Measurements from ENCODE around the gene NDUFB7.

Gene NDUFB7

GRCh38 chr19:14559916-14560775 is 11.7 kb downstream of the NDUFB7 start:
- no peak for DNase-seq (ENCODE audit: extremely low spot score)
- TF ChIP-seq CTCF (IDR thresholded peaks at IDR 0.05; ENCODE audit: control extremely low read depth, extremely low read depth, low read depth, missing control alignments), result no peak
- ChIA-PET POLR2A (no interaction called here), CTCF (interaction anchor here (1.0 to 4.9 kb wide), 3 partner anchors 13 to 126 kb away, joined by 3 to 18 read pairs (median 7); no protein-coding TSS in a partner anchor)

GRCh38 chr19:14558370-14559066 is 13.3 kb downstream of the NDUFB7 start:
- no peak for TF ChIP-seq CTCF (IDR thresholded peaks at IDR 0.05; ENCODE audit: control extremely low read depth, extremely low read depth, low read depth, missing control alignments)
- CTCF ChIA-PET, result interaction anchor here (1.7 to 6.5 kb wide), 5 partner anchors 9 to 129 kb away, joined by 5 to 73 read pairs (median 49); partner anchors contain the start of genes NDUFB7 and ZNF333
- POLR2A ChIA-PET, result no interaction called here
- no peak for DNase-seq (ENCODE audit: extremely low spot score)

GRCh38 chr19:14556662-14557188 is 15.1 kb downstream of the NDUFB7 start:
- CTCF ChIA-PET, result interaction anchor here (0.6 to 6.5 kb wide), 31 partner anchors 10 to 230 kb away, joined by 3 to 73 read pairs (median 4); partner anchors contain the start of genes DNAJB1, NDUFB7, TECR and ZNF333
- DNase-seq (ENCODE audit: extremely low spot score), result peak; percentile 91
- POLR2A ChIA-PET, result no interaction called here
- TF ChIP-seq CTCF (IDR thresholded peaks at IDR 0.05; ENCODE audit: control extremely low read depth, extremely low read depth, low read depth, missing control alignments), result peak; percentile 91

GRCh38 chr19:14555918-14556661 is 15.8 kb downstream of the NDUFB7 start:
- no peak for TF ChIP-seq CTCF (IDR thresholded peaks at IDR 0.05; ENCODE audit: control extremely low read depth, extremely low read depth, low read depth, missing control alignments)
- no peak for DNase-seq (ENCODE audit: extremely low spot score)
- POLR2A ChIA-PET, result interaction anchor here (0.5 kb wide), 1 partner anchor 55 kb away, joined by 4 read pairs; no protein-coding TSS in a partner anchor
- CTCF ChIA-PET, result interaction anchor here (0.6 to 6.5 kb wide), 29 partner anchors 10 to 230 kb away, joined by 3 to 73 read pairs (median 4); partner anchors contain the start of genes DNAJB1, NDUFB7, TECR and ZNF333

- ChIA-PET POLR2A (no interaction called here), CTCF (interaction anchor here (1.0 to 6.5 kb wide), 4 partner anchors 14 to 133 kb away, joined by 3 to 73 read pairs (median 30); partner anchors contain the start of genes NDUFB7 and ZNF333)
- TF ChIP-seq CTCF (IDR thresholded peaks at IDR 0.05; ENCODE audit: control extremely low read depth, extremely low read depth, low read depth, missing control alignments), result no peak
- DNase-seq (ENCODE audit: extremely low spot score), result no peak
Observed at GRCh38 chr19:14554382-14554812, 17.5 kb downstream of the NDUFB7 start.

Data from GM10248 (cell line).